HepG2 (cell line): Measurements from ENCODE around the gene PCIF1. TPM values are rescaled to one million over a fixed set of nuclear protein-coding genes. Genes with fewer than 3 reads are reported as not detected.

ENCODE experiments used
- GZF1 ChIP-seq: sonication (generic); formaldehyde crosslinking; IDR thresholded peaks from 2 replicates; pipeline ENCODE4 v1.5.1; 2020; ENCODE audit warnings: mild to moderate bottlenecking, missing genetic modification reagents
- HNRNPLL ChIP-seq: fragments of 200-400 bp; formaldehyde crosslinking; IDR thresholded peaks from 2 replicates; pipeline ENCODE4 v1.6.1; 2017; ENCODE audit warnings: mild to moderate bottlenecking, low read depth, low read length; ENCODE audit not compliant: poor library complexity, severe bottlenecking
- ZBTB20 ChIP-seq: sonication (generic); formaldehyde crosslinking; IDR thresholded peaks from 2 replicates; pipeline ENCODE4 v1.8.1; 2023; ENCODE audit warnings: missing genetic modification reagents, low read depth, mild to moderate bottlenecking, borderline replicate concordance
- ZFAT ChIP-seq: sonication (generic); formaldehyde crosslinking; conservative IDR thresholded peaks from 2 replicates; pipeline ENCODE4 v1.8.1; 2023; ENCODE audit warnings: missing genetic modification reagents, inconsistent platforms
- ZNF746 ChIP-seq: sonication (generic); formaldehyde crosslinking; IDR thresholded peaks from 2 replicates; pipeline ENCODE4 v1.8.0; 2022; ENCODE audit warnings: mild to moderate bottlenecking, missing genetic modification reagents
- polyA plus RNA-seq, 8 experiments: library from polyadenylated mRNA; depleted of rRNA in 3 of 8; stranded (reverse) in 7 of 8; unstranded in 1 of 8; fragments of >200 nt; fragmentation: Illumina TruSeq in 4 of 8; extraction: Trizol in 4 of 8; gene quantifications; 2 replicates each; pipeline versions ENCODE4 v1.2.1 to v1.2.3, GENCODE V29; 2011 to 2016; ENCODE audit warnings: low read depth in 4 of 8, missing spikeins in 1 of 8, mixed read lengths in 1 of 8; ENCODE audit not compliant: insufficient read depth in 1 of 8
- total RNA-seq, 5 experiments: library from RNA; depleted of rRNA; stranded (reverse); fragments of >200 nt; fragmentation: Illumina TruSeq; extraction: Trizol; gene quantifications; 2 replicates each; pipeline ENCODE4 v1.2.3, GENCODE V29; 2016; ENCODE audit warnings: low read depth in 1 of 5
- TF ChIP-seq, protein P1 (sequence below): sonication (generic); formaldehyde crosslinking; IDR thresholded peaks from 2 replicates; pipeline ENCODE4 v1.8.1; 2022; ENCODE audit warnings: low read depth, mild to moderate bottlenecking, missing genetic modification reagents
- TF ChIP-seq, protein P2 (sequence below): sonication (generic); formaldehyde crosslinking; IDR thresholded peaks from 2 replicates; pipeline ENCODE4 v1.4.0; 2020; ENCODE audit warnings: mild to moderate bottlenecking, missing genetic modification reagents
- TF ChIP-seq, protein P3 (sequence below): sonication (generic); formaldehyde crosslinking; IDR thresholded peaks from 2 replicates; pipeline ENCODE4 v1.4.0; 2020; ENCODE audit warnings: mild to moderate bottlenecking, low read depth, missing genetic modification reagents

PCIF1 gene
- total and polyA plus RNA-seq, 2 of the 13 experiments (the other 11 are each of a cell fraction or from before 2014, with no cell fraction given) = 20.9 to 24.4 TPM

- TF ChIP-seq ZNF746 (CRISPR knock-in tag) (no peak), ZFAT (CRISPR knock-in tag) (no peak), ZBTB20 (CRISPR knock-in tag) (no peak), GZF1 (CRISPR knock-in tag) (peak; percentile 69; the same call in 1 of the 2 replicates), HNRNPLL (no peak)
- TF ChIP-seq, protein P1, sequence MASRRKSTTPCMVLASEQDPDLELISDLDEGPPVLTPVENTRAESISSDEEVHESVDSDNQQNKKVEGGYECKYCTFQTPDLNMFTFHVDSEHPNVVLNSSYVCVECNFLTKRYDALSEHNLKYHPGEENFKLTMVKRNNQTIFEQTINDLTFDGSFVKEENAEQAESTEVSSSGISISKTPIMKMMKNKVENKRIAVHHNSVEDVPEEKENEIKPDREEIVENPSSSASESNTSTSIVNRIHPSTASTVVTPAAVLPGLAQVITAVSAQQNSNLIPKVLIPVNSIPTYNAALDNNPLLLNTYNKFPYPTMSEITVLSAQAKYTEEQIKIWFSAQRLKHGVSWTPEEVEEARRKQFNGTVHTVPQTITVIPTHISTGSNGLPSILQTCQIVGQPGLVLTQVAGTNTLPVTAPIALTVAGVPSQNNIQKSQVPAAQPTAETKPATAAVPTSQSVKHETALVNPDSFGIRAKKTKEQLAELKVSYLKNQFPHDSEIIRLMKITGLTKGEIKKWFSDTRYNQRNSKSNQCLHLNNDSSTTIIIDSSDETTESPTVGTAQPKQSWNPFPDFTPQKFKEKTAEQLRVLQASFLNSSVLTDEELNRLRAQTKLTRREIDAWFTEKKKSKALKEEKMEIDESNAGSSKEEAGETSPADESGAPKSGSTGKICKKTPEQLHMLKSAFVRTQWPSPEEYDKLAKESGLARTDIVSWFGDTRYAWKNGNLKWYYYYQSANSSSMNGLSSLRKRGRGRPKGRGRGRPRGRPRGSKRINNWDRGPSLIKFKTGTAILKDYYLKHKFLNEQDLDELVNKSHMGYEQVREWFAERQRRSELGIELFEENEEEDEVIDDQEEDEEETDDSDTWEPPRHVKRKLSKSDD (CRISPR knock-in tag) = 0 out of 2 replicates have a peak, but pooled peaks have one; percentile 51
- TF ChIP-seq, protein P2, sequence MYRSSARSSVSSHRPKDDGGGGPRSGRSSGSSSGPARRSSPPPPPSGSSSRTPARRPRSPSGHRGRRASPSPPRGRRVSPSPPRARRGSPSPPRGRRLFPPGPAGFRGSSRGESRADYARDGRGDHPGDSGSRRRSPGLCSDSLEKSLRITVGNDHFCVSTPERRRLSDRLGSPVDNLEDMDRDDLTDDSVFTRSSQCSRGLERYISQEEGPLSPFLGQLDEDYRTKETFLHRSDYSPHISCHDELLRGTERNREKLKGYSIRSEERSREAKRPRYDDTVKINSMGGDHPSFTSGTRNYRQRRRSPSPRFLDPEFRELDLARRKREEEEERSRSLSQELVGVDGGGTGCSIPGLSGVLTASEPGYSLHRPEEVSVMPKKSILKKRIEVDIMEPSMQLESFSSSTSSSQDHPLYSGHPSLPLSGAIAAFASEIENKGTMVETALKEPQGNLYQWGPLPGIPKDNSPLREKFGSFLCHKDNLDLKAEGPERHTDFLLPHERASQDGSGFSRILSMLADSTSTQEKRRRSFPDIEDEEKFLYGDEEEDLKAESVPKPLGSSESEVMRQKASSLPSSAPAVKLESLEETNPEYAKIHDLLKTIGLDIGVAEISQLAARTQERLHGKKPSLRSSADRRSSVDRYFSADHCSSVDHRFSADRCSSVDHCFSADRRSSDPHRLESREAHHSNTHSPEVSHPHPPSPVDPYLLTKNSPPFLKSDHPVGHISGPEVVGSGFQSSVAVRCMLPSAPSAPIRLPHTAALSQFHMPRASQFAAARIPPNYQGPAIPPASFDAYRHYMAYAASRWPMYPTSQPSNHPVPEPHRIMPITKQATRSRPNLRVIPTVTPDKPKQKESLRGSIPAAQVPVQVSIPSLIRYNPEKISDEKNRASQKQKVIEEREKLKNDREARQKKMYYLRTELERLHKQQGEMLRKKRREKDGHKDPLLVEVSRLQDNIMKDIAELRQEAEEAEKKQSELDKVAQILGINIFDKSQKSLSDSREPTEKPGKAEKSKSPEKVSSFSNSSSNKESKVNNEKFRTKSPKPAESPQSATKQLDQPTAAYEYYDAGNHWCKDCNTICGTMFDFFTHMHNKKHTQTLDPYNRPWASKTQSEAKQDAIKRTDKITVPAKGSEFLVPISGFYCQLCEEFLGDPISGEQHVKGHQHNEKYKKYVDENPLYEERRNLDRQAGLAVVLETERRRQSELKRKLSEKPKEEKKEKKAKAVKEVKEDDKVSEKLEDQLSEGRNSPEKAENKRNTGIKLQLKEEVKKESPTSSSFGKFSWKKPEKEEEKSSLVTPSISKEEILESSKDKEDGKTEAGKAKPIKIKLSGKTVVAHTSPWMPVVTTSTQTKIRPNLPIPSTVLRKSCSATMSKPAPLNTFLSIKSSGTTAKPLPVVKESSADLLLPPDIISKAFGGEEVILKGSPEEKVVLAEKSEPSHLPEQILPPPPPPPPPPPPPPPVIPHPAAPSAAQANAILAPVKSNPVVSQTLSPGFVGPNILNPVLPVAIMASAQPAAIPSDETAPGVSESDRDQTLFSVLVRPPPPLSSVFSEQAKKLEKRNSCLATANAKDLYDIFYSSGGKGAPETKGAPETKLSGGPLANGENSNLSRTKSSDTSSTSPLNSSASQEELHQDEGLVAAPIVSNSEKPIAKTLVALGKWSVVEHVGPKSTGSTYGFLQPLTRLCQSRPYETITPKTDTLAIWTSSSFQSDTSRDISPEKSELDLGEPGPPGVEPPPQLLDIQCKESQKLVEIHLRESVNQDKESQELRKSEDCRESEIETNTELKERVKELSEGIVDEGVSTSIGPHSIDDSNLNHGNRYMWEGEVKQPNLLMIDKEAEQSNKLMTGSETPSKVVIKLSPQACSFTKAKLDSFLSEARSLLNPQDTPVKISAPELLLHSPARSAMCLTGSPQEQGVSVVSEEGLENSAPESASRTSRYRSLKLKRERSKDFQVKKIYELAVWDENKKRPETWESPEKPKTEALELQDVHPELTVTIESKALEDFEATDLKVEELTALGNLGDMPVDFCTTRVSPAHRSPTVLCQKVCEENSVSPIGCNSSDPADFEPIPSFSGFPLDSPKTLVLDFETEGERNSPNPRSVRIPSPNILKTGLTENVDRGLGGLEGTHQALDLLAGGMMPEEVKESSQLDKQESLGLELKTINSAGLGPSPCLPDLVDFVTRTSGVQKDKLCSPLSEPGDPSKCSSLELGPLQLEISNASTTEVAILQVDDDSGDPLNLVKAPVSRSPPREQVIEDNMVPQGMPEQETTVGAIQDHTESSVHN (CRISPR knock-in tag) = 0 out of 2 replicates have a peak, but pooled peaks have one; percentile 13
- TF ChIP-seq, protein P3, sequence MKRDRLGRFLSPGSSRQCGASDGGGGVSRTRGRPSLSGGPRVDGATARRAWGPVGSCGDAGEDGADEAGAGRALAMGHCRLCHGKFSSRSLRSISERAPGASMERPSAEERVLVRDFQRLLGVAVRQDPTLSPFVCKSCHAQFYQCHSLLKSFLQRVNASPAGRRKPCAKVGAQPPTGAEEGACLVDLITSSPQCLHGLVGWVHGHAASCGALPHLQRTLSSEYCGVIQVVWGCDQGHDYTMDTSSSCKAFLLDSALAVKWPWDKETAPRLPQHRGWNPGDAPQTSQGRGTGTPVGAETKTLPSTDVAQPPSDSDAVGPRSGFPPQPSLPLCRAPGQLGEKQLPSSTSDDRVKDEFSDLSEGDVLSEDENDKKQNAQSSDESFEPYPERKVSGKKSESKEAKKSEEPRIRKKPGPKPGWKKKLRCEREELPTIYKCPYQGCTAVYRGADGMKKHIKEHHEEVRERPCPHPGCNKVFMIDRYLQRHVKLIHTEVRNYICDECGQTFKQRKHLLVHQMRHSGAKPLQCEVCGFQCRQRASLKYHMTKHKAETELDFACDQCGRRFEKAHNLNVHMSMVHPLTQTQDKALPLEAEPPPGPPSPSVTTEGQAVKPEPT (CRISPR knock-in tag) = peak; percentile 69; the same call in 1 of the 2 replicates
These were observed 24.4 kb upstream of the PCIF1 start (continued) for GRCh38 chr20:45909817-45910669.
